Midbrain (tissue), 1 donor: ENCODE data around the gene FNDC3A.
"Not testable (repeated sequence)": the region's sequence is repeated elsewhere in the genome, so short reads cannot be mapped to it uniquely, and the experiment has no call there.

Source experiments
- DNase-seq: peaks from one replicate; lab custom pipeline; 2025; lab: John Stamatoyannopoulos, UW

The FNDC3A gene

DNA sequence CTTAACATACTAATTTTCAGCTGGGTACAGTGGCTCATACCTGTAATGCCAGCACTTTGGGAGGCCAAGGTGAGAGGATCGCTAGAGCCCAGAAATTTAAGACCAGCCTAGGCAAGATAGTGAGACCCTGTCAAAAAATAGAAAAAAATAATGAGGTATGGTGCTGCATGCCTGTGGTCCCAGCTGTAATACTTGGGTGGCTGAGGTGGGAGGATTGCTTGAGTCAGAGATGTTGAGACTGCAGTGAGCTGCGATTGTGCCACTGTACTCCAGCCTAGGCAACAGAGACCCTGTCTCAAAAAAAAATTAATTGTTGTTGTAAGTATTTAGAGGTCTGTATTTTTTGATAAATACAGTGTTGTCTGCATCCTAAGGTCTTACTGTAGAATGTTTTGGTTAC lies 66.8 kb downstream of the FNDC3A start:
- no peak for DNase-seq

DNA sequence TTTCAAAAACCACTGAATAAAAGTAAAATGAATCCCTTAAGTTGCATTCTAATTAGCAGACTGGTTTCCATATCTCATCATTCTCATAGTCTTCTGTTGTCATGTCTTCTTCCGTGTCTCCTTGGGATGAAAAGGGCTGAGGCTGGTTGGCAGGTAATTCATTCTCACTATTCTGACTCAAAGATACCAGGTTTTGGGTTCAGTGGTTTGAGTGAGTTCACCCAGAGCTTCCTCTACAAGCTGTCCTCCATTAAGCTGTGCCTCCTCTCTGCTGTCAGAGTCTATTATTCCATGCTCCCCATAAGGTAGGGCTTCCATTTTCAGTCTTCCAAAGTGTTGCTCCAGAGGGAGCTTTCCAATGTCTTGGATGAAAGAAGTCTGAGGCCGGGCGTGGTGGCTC lies 68.3 kb downstream of the FNDC3A start:
- DNase-seq: no peak

DNA sequence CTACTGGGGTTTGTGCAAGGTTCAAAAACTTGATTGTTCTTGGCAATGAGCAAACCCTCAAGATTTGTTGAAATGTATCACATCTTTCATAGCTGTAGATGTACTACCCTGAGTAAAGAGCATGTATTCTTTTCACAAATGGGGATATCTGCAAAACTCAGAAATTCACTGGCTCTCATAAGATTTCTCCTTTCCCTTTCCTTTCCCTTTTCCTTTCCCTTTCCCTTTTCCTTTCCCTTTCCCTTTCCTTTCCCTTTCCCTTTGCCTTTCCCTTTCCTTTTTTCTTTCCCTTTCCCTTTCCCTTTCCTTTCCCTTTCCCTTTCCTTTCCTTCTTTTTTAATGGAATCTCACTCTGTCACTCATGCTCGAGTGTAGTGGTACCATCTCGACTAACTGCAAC lies 69.1 kb downstream of the FNDC3A start:
- DNase-seq: no peak

DNA sequence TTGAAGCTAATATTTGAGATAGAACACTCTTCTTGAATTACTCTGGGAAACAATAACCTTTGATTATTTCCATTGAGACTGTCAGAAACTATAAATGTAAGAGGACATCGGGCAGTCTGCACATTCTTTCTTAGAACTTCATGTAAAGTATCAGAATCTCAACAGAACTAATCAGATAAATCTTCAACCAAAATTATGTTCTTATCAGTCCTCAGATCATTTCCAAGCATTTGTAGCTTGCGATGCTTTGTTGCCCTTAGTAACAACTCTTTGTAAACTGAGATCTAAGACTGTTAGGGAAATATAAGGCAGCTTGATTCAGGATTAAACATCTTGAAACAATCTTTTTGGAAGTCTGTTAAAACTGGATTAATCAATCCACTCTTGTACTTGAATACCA lies 70.3 kb downstream of the FNDC3A start:
- DNase-seq: no peak

- DNase-seq: no peak
Measured at GRCh38 chr13:49046519-49046918, 70.8 kb downstream of the FNDC3A start.

DNA sequence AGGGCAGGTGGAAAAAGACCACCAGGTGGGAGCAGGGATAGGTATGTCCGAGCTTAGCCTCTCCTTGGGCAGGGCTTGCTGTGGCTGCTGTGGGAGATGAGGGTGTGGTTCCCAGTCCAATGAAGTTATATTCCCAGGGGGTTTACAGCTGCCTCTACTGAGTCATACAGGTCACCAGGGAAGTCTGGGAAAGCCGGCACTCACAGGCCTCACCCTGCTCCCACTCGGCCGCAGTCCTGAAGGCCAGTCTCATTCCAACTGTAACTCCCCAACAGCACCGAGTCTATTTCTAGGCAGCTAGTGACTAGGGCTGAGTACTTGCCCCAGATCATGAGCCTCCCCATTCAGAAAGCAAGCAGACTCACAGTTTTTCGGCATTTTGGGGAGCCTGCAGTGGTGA lies 77.1 kb downstream of the FNDC3A start:
- no peak for DNase-seq

DNA sequence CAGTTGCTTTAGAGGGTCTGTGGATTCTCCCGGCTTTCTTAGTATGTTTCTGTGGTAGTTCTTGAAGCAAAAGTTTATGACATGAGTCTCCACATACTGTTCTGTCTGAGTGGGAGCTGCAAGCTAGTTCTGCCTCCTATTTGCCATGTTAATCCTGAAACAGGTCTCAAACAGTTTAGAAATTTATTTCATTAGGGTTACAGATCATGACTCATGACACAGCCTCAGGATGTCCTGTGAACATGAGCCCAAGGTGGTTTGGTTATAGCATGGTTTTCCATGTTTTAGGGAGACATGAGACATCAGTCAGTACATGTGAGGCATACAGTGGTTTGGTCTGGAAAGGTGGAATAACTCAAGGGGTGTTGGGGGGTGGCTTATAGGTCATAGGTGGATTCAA lies 77.5 kb downstream of the FNDC3A start:
- no peak for DNase-seq

DNA sequence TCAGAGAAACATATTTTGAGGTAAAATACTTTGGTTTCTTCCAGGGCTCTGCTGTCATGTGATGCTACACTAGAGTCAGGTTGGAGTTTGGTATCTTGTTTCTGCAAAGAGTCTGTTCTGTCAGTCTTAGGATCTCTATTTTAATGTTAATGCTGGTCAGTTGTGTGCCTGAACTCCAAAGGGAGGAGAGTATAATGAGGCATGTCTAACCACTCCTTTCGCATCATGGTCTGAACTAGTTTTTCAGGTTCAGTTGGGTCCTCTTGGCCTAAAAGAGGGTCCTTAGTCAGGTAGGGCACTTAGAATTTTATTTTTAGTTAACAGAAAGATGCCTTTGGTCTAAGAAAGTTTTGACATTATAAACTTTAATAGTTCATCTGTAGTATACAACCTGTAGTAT lies 78.2 kb downstream of the FNDC3A start:
- no peak for DNase-seq

GRCh38 chr13:49055021-49055420 lies 79.3 kb downstream of the FNDC3A start:
- DNase-seq: no peak

GRCh38 chr13:49057176-49057575 lies 81.5 kb downstream of the FNDC3A start:
- no peak for DNase-seq

- DNase-seq: no peak
Measured at GRCh38 chr13:49058761-49059160, 83.0 kb downstream of the FNDC3A start.

DNA sequence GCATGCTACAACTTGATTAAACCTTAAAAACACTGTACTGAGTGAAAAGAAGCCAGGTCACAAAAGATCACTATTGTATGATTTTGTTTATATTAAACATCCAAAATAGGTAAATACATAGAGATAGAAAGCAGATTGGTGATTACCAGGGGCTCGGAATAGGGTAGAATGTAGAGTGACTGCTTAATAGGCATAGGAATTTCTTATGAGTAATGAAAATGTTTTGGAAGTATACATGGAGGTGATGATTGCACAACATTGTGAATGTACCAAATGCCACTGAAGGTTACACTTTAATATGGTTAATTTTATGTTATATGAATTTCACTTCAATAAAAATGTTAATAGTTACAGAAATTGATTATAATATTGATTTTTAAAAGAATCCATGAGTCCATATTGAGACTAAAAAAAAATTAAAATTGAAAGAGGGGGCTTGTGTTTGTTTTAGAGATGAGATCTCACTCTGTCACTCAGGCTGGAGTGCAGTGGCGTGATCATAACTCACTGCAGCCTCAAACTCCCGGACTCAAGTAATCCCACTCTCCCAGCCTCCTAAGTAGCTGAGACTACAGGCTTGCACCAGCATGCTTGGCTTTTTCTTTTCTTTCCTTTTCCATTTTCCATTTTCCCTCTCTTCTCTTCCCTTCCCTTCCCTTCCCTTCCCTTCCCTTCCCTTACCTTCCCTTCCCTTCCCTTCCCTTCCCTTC lies 85.1 kb downstream of the FNDC3A start:
- no peak for DNase-seq

- DNase-seq: not testable (repeated sequence)
Measured at GRCh38 chr13:49061388-49061752, 85.7 kb downstream of the FNDC3A start.

GRCh38 chr13:49062297-49062896 lies 86.7 kb downstream of the FNDC3A start:
- DNase-seq: no peak

GRCh38 chr13:49063011-49063410 lies 87.3 kb downstream of the FNDC3A start:
- no peak for DNase-seq

DNA sequence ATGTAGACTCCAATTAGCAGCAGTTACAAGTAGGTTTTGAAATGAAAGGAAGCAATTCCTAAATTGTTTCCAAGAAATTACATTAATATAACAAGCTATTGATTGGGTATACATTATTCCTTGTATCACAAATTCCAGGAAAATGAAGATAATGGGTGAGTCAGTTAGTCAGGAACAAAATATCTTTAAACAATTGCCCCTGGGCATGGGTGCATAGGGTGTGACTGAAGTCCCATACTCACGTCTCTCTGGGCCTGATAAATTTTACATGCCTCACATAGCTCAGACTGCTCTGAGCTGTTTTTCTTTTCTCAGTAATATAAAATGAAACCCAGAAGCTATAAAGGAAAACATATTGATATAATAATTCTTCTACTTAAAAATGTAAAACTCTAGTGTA lies 87.8 kb downstream of the FNDC3A start:
- DNase-seq: no peak

DNA sequence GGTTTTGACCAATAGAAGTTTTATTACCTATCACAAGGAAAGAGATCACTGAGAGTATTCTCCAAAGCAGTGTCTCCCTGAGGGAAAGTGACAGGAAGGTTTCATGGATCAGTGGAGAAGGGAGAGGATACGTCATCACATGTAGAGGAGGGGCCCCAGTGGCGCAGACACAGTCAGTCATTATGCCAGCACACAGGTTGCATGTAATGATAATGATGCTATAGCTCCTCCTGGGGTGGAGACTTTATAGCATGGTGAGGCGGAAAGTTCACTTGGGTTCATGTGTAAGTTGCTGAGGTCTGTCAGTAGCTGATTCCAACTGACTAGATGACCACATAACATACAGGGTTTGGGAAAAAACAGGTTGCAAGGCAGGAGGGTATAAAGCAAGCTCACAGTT lies 88.8 kb downstream of the FNDC3A start:
- no peak for DNase-seq

GRCh38 chr13:49066856-49067255 lies 91.1 kb downstream of the FNDC3A start:
- no peak for DNase-seq

- not testable (repeated sequence) for DNase-seq
Measured at GRCh38 chr13:49068498-49068897, 92.8 kb downstream of the FNDC3A start.

DNA sequence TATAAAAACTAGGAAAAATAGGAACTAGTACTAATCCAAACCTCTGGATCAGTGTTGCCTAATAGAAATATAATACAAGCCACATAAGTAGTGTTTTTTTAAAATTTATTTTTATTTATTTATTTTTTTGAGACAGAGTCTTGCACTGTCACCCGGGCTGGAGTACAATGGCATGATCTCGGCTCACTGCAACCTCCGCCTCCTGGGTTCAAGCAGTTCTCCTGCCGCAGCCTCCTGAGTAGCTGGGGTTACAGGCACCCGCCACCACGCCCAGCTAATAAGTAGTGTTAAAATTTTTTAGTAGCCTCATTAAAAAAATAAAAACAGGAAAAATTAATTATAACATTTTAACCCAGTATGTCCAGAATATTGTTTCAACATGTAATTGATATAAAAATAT lies 94.3 kb downstream of the FNDC3A start:
- not testable (repeated sequence) for DNase-seq

- no peak for DNase-seq
Measured at GRCh38 chr13:49071341-49071937, 95.7 kb downstream of the FNDC3A start.

DNA sequence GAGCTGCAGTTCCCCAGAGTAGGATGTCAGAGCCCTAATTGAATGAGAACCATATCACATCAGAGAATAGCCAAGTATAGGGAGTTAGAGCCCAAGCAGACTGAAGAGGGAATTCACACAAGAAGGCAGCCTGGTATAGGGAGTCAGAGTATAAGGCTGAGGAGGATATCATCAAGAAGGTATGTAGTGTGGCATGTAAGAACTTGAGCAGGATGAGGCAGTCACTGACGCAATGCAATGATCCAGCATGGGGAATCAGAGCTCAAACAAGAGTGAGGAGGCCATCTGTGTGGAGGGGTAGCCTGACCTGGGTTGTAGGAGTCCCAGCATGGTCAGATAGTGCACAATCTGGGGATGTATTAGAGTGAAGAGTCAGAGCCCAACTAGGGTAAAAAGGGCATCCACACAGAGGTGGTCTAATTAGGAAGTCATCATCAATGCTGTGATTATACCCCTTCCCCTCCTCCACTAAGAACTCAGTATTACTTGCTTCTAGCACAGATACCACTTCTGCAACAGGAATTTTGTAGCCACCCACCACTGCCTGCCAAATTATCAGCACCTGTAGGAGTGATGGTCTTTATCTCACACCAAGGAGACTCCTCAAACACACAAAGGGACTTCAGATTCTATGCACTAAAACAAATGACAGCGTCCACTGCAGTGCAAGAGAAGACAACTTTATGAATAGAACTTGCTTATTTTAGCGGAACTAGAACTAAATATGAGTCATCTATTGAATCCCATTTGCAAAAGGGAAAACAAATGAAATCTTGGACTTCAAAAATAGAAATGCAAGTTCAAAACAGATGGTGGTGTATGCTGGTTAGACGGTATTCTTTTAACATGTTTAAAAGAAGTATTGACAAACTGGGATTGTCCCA lies 107.2 kb downstream of the FNDC3A start:
- DNase-seq: no peak

GRCh38 chr13:49084961-49085360 lies 109.2 kb downstream of the FNDC3A start:
- no peak for DNase-seq
